Panc1 (cell line): ENCODE measurements around the gene NEK8.
A peak's percentile ranks its signal among the peaks of the same experiment; 100 is the strongest.

Experiments
- POLR2AphosphoS5 ChIP-seq: IDR thresholded peaks from 2 replicates; pipeline ENCODE4 v1.6.1; 2012; ENCODE audit warnings: mild to moderate bottlenecking, low read depth, low read length, moderate library complexity
- SIN3A ChIP-seq: IDR thresholded peaks from 2 replicates; pipeline ENCODE4 v1.6.1; 2012; ENCODE audit warnings: low read depth, mild to moderate bottlenecking, low read length, moderate library complexity, borderline replicate concordance; ENCODE audit not compliant: insufficient read depth
- TCF7L2 ChIP-seq: IDR thresholded peaks from 2 replicates; pipeline ENCODE4 v1.6.1; 2011; ENCODE audit warnings: mild to moderate bottlenecking, low read depth, low read length, inconsistent platforms
- TF ChIP-seq, protein P1 (sequence below): fragments of 450-650 bp; IDR thresholded peaks from 2 replicates; pipeline ENCODE4 v1.5.1; 2017; ENCODE audit warnings: mild to moderate bottlenecking

DNA sequence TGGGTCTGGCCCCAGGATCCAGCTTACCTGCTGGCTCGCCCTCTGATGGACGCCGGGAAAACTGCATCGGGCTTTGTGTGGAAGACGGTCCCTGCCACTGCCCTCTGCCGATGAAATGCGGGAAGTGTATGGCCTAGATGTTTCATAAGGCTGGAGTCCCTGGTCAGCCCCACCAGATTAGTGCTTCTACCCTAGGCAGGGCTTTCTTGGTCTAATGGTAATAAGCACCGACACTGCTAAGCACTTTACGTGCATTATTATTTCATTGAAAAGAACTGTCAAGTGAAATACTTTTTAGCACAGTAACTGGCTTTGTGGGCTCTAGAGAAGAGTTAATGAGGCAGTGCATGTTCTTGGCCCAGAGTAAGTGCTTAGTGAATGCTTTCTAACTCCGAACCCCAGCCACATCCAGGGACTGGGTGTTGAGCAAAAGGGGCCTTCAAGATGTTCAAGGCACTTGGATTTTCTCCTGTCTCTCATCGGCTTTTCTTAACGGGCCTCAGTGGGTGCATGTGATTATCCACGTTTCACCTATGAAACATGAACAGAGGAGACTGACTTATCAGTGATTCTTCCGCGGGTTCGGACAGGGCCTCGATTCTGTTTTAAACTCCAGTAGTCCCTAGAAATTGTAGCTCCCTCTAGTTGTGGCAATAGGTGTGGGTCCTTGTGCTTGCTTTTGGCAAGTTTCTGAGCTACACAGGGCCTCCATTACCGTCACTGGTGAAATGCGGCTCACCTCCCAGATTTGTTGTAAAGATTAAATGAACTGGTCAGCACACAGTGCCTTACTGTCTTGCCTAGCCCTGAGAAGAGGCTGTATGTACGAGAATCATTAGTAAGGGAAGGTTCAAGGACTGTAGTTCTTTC, 21.8 kb downstream of the NEK8 start:
- TF ChIP-seq, protein P1, sequence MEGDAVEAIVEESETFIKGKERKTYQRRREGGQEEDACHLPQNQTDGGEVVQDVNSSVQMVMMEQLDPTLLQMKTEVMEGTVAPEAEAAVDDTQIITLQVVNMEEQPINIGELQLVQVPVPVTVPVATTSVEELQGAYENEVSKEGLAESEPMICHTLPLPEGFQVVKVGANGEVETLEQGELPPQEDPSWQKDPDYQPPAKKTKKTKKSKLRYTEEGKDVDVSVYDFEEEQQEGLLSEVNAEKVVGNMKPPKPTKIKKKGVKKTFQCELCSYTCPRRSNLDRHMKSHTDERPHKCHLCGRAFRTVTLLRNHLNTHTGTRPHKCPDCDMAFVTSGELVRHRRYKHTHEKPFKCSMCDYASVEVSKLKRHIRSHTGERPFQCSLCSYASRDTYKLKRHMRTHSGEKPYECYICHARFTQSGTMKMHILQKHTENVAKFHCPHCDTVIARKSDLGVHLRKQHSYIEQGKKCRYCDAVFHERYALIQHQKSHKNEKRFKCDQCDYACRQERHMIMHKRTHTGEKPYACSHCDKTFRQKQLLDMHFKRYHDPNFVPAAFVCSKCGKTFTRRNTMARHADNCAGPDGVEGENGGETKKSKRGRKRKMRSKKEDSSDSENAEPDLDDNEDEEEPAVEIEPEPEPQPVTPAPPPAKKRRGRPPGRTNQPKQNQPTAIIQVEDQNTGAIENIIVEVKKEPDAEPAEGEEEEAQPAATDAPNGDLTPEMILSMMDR: peak; percentile 100
- 0 out of 2 replicates have a peak, but pooled peaks have one; percentile 74 for TF ChIP-seq SIN3A
- TF ChIP-seq TCF7L2: no peak
- TF ChIP-seq POLR2AphosphoS5: peak; percentile 83
